ENCODE measurements around the gene SARDH.
A peak's percentile ranks its signal among the peaks of the same experiment; 100 is the strongest.

Gene SARDH

GRCh38 chr9:133735415-133735775, 2.8 kb downstream of the SARDH start:
- DNase-seq (ENCODE audit: low spot score) (no peak), FAIRE-seq (no peak)

- DNase-seq (ENCODE audit: low spot score) (no peak), FAIRE-seq (no peak)
Observed at GRCh38 chr9:133734590-133735414, 3.4 kb downstream of the SARDH start.

- FAIRE-seq (no peak), DNase-seq (ENCODE audit: low spot score) (no peak)
Observed at GRCh38 chr9:133733796-133734533, 4.2 kb downstream of the SARDH start.

GRCh38 chr9:133733421-133733795, 4.7 kb downstream of the SARDH start:
- DNase-seq (ENCODE audit: low spot score): no peak
- FAIRE-seq: no peak

- no peak for FAIRE-seq
- DNase-seq (ENCODE audit: low spot score): no peak
Observed at GRCh38 chr9:133732639-133733408, 5.3 kb downstream of the SARDH start.

GRCh38 chr9:133731876-133732638, 6.1 kb downstream of the SARDH start:
- no peak for DNase-seq (ENCODE audit: low spot score)
- no peak for FAIRE-seq

- DNase-seq (ENCODE audit: low spot score) (no peak), FAIRE-seq (no peak)
Observed at GRCh38 chr9:133730994-133731715, 7.0 kb downstream of the SARDH start.

GRCh38 chr9:133729617-133730281, 8.4 kb downstream of the SARDH start:
- no peak for DNase-seq (ENCODE audit: low spot score)
- FAIRE-seq: no peak

GRCh38 chr9:133728856-133729616, 9.1 kb downstream of the SARDH start:
- FAIRE-seq (no peak), DNase-seq (ENCODE audit: low spot score) (no peak)

- no peak for DNase-seq (ENCODE audit: low spot score)
- no peak for FAIRE-seq
Observed at GRCh38 chr9:133727876-133728441, 10.2 kb downstream of the SARDH start.

- FAIRE-seq (no peak), DNase-seq (ENCODE audit: low spot score) (no peak)
Observed at GRCh38 chr9:133727277-133727875, 10.8 kb downstream of the SARDH start.

- peak; percentile 68 for DNase-seq (ENCODE audit: low spot score)
- FAIRE-seq: peak; percentile 35
Observed at GRCh38 chr9:133726401-133727276, 11.5 kb downstream of the SARDH start.

GRCh38 chr9:133725886-133726285, 12.3 kb downstream of the SARDH start:
- DNase-seq (ENCODE audit: low spot score): no peak
- no peak for FAIRE-seq

GRCh38 chr9:133718563-133719315, 19.4 kb downstream of the SARDH start:
- DNase-seq (ENCODE audit: low spot score) (no peak), FAIRE-seq (no peak)

GRCh38 chr9:133717113-133718031, 20.8 kb downstream of the SARDH start:
- FAIRE-seq: no peak

More at GRCh38 chr9:133717113-133718031, 20.8 kb downstream of the SARDH start:
- DNase-seq (ENCODE audit: low spot score): no peak
